ENCODE results near the gene SLC13A3. TPM values are rescaled to one million over a fixed set of nuclear protein-coding genes. Genes with fewer than 3 reads are reported as not detected.

SLC13A3 gene, protein sequence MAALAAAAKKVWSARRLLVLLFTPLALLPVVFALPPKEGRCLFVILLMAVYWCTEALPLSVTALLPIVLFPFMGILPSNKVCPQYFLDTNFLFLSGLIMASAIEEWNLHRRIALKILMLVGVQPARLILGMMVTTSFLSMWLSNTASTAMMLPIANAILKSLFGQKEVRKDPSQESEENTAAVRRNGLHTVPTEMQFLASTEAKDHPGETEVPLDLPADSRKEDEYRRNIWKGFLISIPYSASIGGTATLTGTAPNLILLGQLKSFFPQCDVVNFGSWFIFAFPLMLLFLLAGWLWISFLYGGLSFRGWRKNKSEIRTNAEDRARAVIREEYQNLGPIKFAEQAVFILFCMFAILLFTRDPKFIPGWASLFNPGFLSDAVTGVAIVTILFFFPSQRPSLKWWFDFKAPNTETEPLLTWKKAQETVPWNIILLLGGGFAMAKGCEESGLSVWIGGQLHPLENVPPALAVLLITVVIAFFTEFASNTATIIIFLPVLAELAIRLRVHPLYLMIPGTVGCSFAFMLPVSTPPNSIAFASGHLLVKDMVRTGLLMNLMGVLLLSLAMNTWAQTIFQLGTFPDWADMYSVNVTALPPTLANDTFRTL
- not detected in 2 replicates for total RNA-seq (2014; rRNA removed; shearing (Covaris generic); ENCODE audit: low replicate concordance)

- H3K27ac ChIP-seq (ENCODE audit: low read length), result no peak within 1 kb of the TSS
- H3K4me1 ChIP-seq (ENCODE audit: low read length), result peaks cover 2% of the 10 kb centered on the region
- no peaks in the 10 kb centered on the region for H3K9me2 ChIP-seq (replicated peaks; ENCODE audit: insufficient read depth, low read length)
- H3K4me3 ChIP-seq (ENCODE audit: low read length), result no peak within 1 kb of the TSS
- no peaks in the 10 kb centered on the region for H3K27me3 ChIP-seq (ENCODE audit: low read length)
- H2AFZ ChIP-seq (ENCODE audit: low read length), result no peak within 1 kb of the TSS
- H4K20me1 ChIP-seq (ENCODE audit: insufficient read depth, low read depth, low read length), result no peaks in the 10 kb centered on the region
- no peaks in the 10 kb centered on the region for H3K79me2 ChIP-seq (ENCODE audit: low read length)
- no peaks in the 10 kb centered on the region for H3K36me3 ChIP-seq (ENCODE audit: insufficient read depth, low read length)
- no peaks in the 10 kb centered on the region for H3K9me3 ChIP-seq (ENCODE audit: low read length)
- DNase-seq, result no peak
- H3K9ac ChIP-seq (ENCODE audit: low read length), result no peak within 1 kb of the TSS
- no peak within 1 kb of the TSS for H3K4me2 ChIP-seq (ENCODE audit: low read depth, low read length, poor library complexity, severe bottlenecking)
These were observed at the start of gene SLC13A3 for GRCh38 chr20:46651091-46651962. Gene SLC13A3 (minus strand): TSS chr20:46651459. CDS start chr20:46651421, 38 bp downstream.

DNA sequence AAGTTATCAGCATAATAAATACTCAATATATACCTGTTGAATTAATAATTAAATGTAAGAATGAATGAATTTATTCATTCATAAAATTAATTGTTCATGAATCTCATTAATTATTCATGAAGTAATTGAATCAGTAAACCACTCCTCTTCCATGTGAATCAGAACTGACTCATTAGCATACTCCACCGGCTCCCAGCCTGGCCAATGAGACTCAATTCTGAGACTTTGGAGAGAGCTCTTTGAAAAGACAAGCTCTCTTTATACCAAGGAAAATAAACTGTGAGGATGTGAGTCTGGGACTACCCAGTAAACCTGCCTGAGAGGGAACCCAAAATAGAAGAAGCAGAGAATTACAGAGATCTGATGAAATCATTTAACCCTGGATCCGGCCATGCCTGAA lies 49.8 kb upstream of the SLC13A3 start:
- Histone ChIP-seq H3K4me3 (ENCODE audit: low read length) (no peak overlapping the region), H3K9me3 (ENCODE audit: low read length) (no peaks in the 10 kb centered on the region), H3K27ac (ENCODE audit: low read length) (no peak overlapping the region), H3K79me2 (ENCODE audit: low read length) (no peaks in the 10 kb centered on the region), H2AFZ (ENCODE audit: low read length) (no peak overlapping the region), H3K36me3 (ENCODE audit: insufficient read depth, low read length) (no peaks in the 10 kb centered on the region), H3K4me1 (ENCODE audit: low read length) (peaks cover 19% of the 10 kb centered on the region), H4K20me1 (ENCODE audit: insufficient read depth, low read depth, low read length) (no peaks in the 10 kb centered on the region), H3K9ac (ENCODE audit: low read length) (no peak overlapping the region), H3K4me2 (ENCODE audit: low read depth, low read length, poor library complexity, severe bottlenecking) (no peak overlapping the region), H3K27me3 (ENCODE audit: low read length) (no peaks in the 10 kb centered on the region), H3K9me2 (replicated peaks; ENCODE audit: insufficient read depth, low read length) (no peaks in the 10 kb centered on the region)
- DNase-seq, result no peak

- Histone ChIP-seq H3K27me3 (ENCODE audit: low read length) (no peaks in the 10 kb centered on the region), H3K27ac (ENCODE audit: low read length) (no peak overlapping the region), H3K4me3 (ENCODE audit: low read length) (no peak overlapping the region), H3K4me1 (ENCODE audit: low read length) (peaks cover 25% of the 10 kb centered on the region), H3K79me2 (ENCODE audit: low read length) (no peaks in the 10 kb centered on the region), H4K20me1 (ENCODE audit: insufficient read depth, low read depth, low read length) (no peaks in the 10 kb centered on the region), H3K9me2 (replicated peaks; ENCODE audit: insufficient read depth, low read length) (no peaks in the 10 kb centered on the region), H3K36me3 (ENCODE audit: insufficient read depth, low read length) (no peaks in the 10 kb centered on the region), H3K9me3 (ENCODE audit: low read length) (no peaks in the 10 kb centered on the region), H3K9ac (ENCODE audit: low read length) (no peak overlapping the region), H3K4me2 (ENCODE audit: low read depth, low read length, poor library complexity, severe bottlenecking) (no peak overlapping the region), H2AFZ (ENCODE audit: low read length) (no peak overlapping the region)
- DNase-seq, result no peak
These were observed 49.2 kb upstream of the SLC13A3 start for GRCh38 chr20:46700481-46700880.

- DNase-seq, result peak; percentile 72
- Histone ChIP-seq H3K27ac (ENCODE audit: low read length) (no peak overlapping the region), H3K4me3 (ENCODE audit: low read length) (no peak overlapping the region), H4K20me1 (ENCODE audit: insufficient read depth, low read depth, low read length) (no peaks in the 10 kb centered on the region), H3K9me2 (replicated peaks; ENCODE audit: insufficient read depth, low read length) (no peaks in the 10 kb centered on the region), H3K27me3 (ENCODE audit: low read length) (no peaks in the 10 kb centered on the region), H3K36me3 (ENCODE audit: insufficient read depth, low read length) (no peaks in the 10 kb centered on the region), H3K79me2 (ENCODE audit: low read length) (no peaks in the 10 kb centered on the region), H2AFZ (ENCODE audit: low read length) (no peak overlapping the region), H3K4me1 (ENCODE audit: low read length) (peaks cover 28% of the 10 kb centered on the region), H3K9me3 (ENCODE audit: low read length) (no peaks in the 10 kb centered on the region), H3K4me2 (ENCODE audit: low read depth, low read length, poor library complexity, severe bottlenecking) (no peak overlapping the region), H3K9ac (ENCODE audit: low read length) (no peak overlapping the region)
These were observed 48.5 kb upstream of the SLC13A3 start for GRCh38 chr20:46699651-46700359.

GRCh38 chr20:46698788-46699187 lies 47.5 kb upstream of the SLC13A3 start:
- Histone ChIP-seq H3K4me2 (ENCODE audit: low read depth, low read length, poor library complexity, severe bottlenecking) (no peak overlapping the region), H3K9ac (ENCODE audit: low read length) (no peak overlapping the region), H3K27ac (ENCODE audit: low read length) (no peak overlapping the region), H3K9me3 (ENCODE audit: low read length) (no peaks in the 10 kb centered on the region), H4K20me1 (ENCODE audit: insufficient read depth, low read depth, low read length) (no peaks in the 10 kb centered on the region), H3K27me3 (ENCODE audit: low read length) (no peaks in the 10 kb centered on the region), H3K4me1 (ENCODE audit: low read length) (peaks cover 34% of the 10 kb centered on the region), H3K79me2 (ENCODE audit: low read length) (no peaks in the 10 kb centered on the region), H3K9me2 (replicated peaks; ENCODE audit: insufficient read depth, low read length) (no peaks in the 10 kb centered on the region), H3K36me3 (ENCODE audit: insufficient read depth, low read length) (no peaks in the 10 kb centered on the region), H2AFZ (ENCODE audit: low read length) (no peak overlapping the region), H3K4me3 (ENCODE audit: low read length) (no peak overlapping the region)
- DNase-seq, result no peak

- H3K27me3 ChIP-seq (ENCODE audit: low read length), result no peaks in the 10 kb centered on the region
- no peaks in the 10 kb centered on the region for H3K36me3 ChIP-seq (ENCODE audit: insufficient read depth, low read length)
- no peaks in the 10 kb centered on the region for H3K79me2 ChIP-seq (ENCODE audit: low read length)
- no peaks in the 10 kb centered on the region for H3K9me3 ChIP-seq (ENCODE audit: low read length)
- H3K9ac ChIP-seq (ENCODE audit: low read length), result peak overlapping the region; percentile 46
- H2AFZ ChIP-seq (ENCODE audit: low read length), result no peak overlapping the region; the same call in 1 of the 2 replicates
- no peaks in the 10 kb centered on the region for H4K20me1 ChIP-seq (ENCODE audit: insufficient read depth, low read depth, low read length)
- peaks cover 38% of the 10 kb centered on the region for H3K4me1 ChIP-seq (ENCODE audit: low read length)
- peak overlapping the region; percentile 81 for H3K27ac ChIP-seq (ENCODE audit: low read length)
- peak; percentile 95 for DNase-seq
- peak overlapping the region; percentile 74 for H3K4me2 ChIP-seq (ENCODE audit: low read depth, low read length, poor library complexity, severe bottlenecking)
- H3K4me3 ChIP-seq (ENCODE audit: low read length), result peak overlapping the region; percentile 47
- no peaks in the 10 kb centered on the region for H3K9me2 ChIP-seq (replicated peaks; ENCODE audit: insufficient read depth, low read length)
These were observed 45.6 kb upstream of the SLC13A3 start for GRCh38 chr20:46696791-46697279.

GRCh38 chr20:46695892-46696291 lies 44.6 kb upstream of the SLC13A3 start:
- no peaks in the 10 kb centered on the region for H3K9me2 ChIP-seq (replicated peaks; ENCODE audit: insufficient read depth, low read length)
- H3K4me1 ChIP-seq (ENCODE audit: low read length), result peaks cover 47% of the 10 kb centered on the region
- peak overlapping the region; percentile 81 for H3K27ac ChIP-seq (ENCODE audit: low read length)
- no peaks in the 10 kb centered on the region for H4K20me1 ChIP-seq (ENCODE audit: insufficient read depth, low read depth, low read length)
- peak overlapping the region; percentile 74 for H3K4me2 ChIP-seq (ENCODE audit: low read depth, low read length, poor library complexity, severe bottlenecking)
- no peaks in the 10 kb centered on the region for H3K27me3 ChIP-seq (ENCODE audit: low read length)
- no peaks in the 10 kb centered on the region for H3K79me2 ChIP-seq (ENCODE audit: low read length)
- H3K9me3 ChIP-seq (ENCODE audit: low read length), result no peaks in the 10 kb centered on the region
- H3K9ac ChIP-seq (ENCODE audit: low read length), result no peak overlapping the region
- no peak overlapping the region for H2AFZ ChIP-seq (ENCODE audit: low read length)
- no peaks in the 10 kb centered on the region for H3K36me3 ChIP-seq (ENCODE audit: insufficient read depth, low read length)
- H3K4me3 ChIP-seq (ENCODE audit: low read length), result no peak overlapping the region
- no peak for DNase-seq

Measured in Karpas-422 (cell line).